Body of pancreas (tissue), 4 donors: ENCODE data around the gene DDHD1. TPM values are rescaled to one million over a fixed set of nuclear protein-coding genes. Genes with fewer than 3 reads are reported as not detected.

Source experiments
- ATAC-seq: fragments of 150-250 bp; one replicate; pipeline ENCODE4 v1.9.1; 2016
- DNase-seq, 4 donors: peaks; one replicate each; pipeline ENCODE4 v3.0.0-alpha.2; 2019
- H3K27ac ChIP-seq, 4 donors: fragments of 200-600 bp; sonication (generic); 1 replicate in 3 of 4; 2 replicates in 1 of 4; pipeline versions ENCODE4 v1.5.1 to v1.6.1; 2016 to 2019; ENCODE audit warnings: mild to moderate bottlenecking in 1 of 4, mixed read lengths in 1 of 4, moderate library complexity in 1 of 4
- H3K27me3 ChIP-seq, 2 donors: fragments of 200-600 bp; sonication (generic); one replicate each; pipeline ENCODE4 v1.6.0; 2016; ENCODE audit warnings: mild to moderate bottlenecking in 1 of 2
- H3K36me3 ChIP-seq, 2 donors: fragments of 200-600 bp; sonication (generic); replicated peaks in 1 of 2; 2 replicates each; pipeline ENCODE4 v1.5.1; 2016; ENCODE audit warnings: low read depth in 2 of 2; ENCODE audit not compliant: insufficient read depth in 1 of 2
- H3K4me1 ChIP-seq: fragments of 200-600 bp; sonication (generic); one replicate; pipeline ENCODE4 v1.6.0; 2016
- H3K4me3 ChIP-seq, 2 donors: fragments of 200-600 bp; sonication (generic); 1 replicate in 1 of 2; 2 replicates in 1 of 2; pipeline ENCODE4 v1.5.1; 2016 to 2019
- H3K9me3 ChIP-seq, 3 donors: fragments of 200-600 bp; sonication (generic); 1 replicate in 2 of 3; 2 replicates in 1 of 3; pipeline ENCODE4 v1.5.1; 2016
- CTCF ChIP-seq, 7 experiments: fragments of 450-650 bp in 4 of 7; fragments of 200-600 bp in 3 of 7; sonication (generic) in 3 of 7; IDR thresholded peaks; one replicate each; pipeline ENCODE4 v1.5.1; 2016 to 2019; ENCODE audit warnings: antibody characterized with exemption in 7 of 7
- POLR2A ChIP-seq, 3 donors: fragments of 450-650 bp; IDR thresholded peaks; one replicate each; pipeline ENCODE4 v1.6.1; 2016; ENCODE audit warnings: antibody characterized with exemption in 3 of 3, mild to moderate bottlenecking in 2 of 3
- WGBS, 2 donors: methylation state at CpG; one replicate each; pipeline ENCODE4 v1.1.5; 2017; 5-methylcytosine and 5-hydroxymethylcytosine counted together
- intact Hi-C: fragments of 100-400 bp; cut with DNase I; formaldehyde crosslinking; loops from one replicate; pipeline ENCODE4 v1.15.1; 2023
- small RNA-seq: library from RNA; depleted of rRNA; stranded (forward); fragments of <200 nt; gene quantifications from one replicate; pipeline ENCODE3, GENCODE V24; 2016
- total RNA-seq, 2 donors: library from RNA; depleted of rRNA; stranded (reverse); fragments of >200 nt; gene quantifications; one replicate each; pipeline ENCODE4 v1.1.0, GENCODE V29; 2016

DDHD1 gene
- total RNA-seq, 2 donors from 2014 or later, result 7.6 to 22.6 TPM

- DNase-seq, result no peak
- Histone ChIP-seq H3K4me1 (peaks cover 12% of the 10 kb centered on the region), H3K36me3 (no peaks in the 10 kb centered on the region), H3K9me3 (no peaks in the 10 kb centered on the region), H3K4me3 (no peak overlapping the region), H3K27ac (no peak overlapping the region), H3K27me3 (no peaks in the 10 kb centered on the region)
- intact Hi-C loops, result no loop called here
- 65 to 92% methylated on average over 2 of the region's 2 CpGs for WGBS, 2 donors
- no peak for ATAC-seq
- TF ChIP-seq CTCF (IDR thresholded peaks at IDR 0.05) (no peak), POLR2A (IDR thresholded peaks at IDR 0.05) (no peak)
Observed at GRCh38 chr14:52987042-52987441, 166.1 kb downstream of the DDHD1 start.

Small RNAs within 50 kb of the gene (small RNA-seq; reads per million reads assigned to genes)
- not detected for gene AL352979.1

Other genes starting within 250 kb of the DDHD1 start
- gene FERMT2, start 202.3 kb downstream of the DDHD1 start, total RNA-seq, result 10 to 100 TPM; 29.3 to 42.2 TPM